Measurements from ENCODE around the gene XAGE2.

- TF ChIP-seq CTCF (IDR thresholded peaks at IDR 0.05; ENCODE audit: insufficient read depth, low read length, poor library complexity, severe bottlenecking) (no peak), EZH2phosphoT487 (conservative IDR thresholded peaks at IDR 0.05; ENCODE audit: low read length) (no peak)
Measured at GRCh38 chrX:52346174-52347165, 22.4 kb upstream of the XAGE2 start.
